Activated T-helper 1 cell treated with anti-CD3 and anti-CD28 coated beads, Interleukin-12 subunit alpha, Interleukin-12 subunit beta, Interleukin-2, Interleukin-4 antibody, amounts not matched to agents 30 ng/mL and 10 ng/mL and 1 ng/mL, durations not matched to agents 14 hours and 24 hours and 36 hours (primary cell): ENCODE data around the gene GALNTL6. TPM values are rescaled to one million over a fixed set of nuclear protein-coding genes. Genes with fewer than 3 reads are reported as not detected.

Experiments used
- DNase-seq: peaks from one replicate; pipeline ENCODE4 v3.0.0; 2021; ENCODE audit warnings: low spot score
- H3K27ac Mint-ChIP-seq: one replicate; pipeline ENCODE4 v1.8.0; 2021; ENCODE audit warnings: mild to moderate bottlenecking, mixed read lengths
- H3K27me3 Mint-ChIP-seq: one replicate; pipeline ENCODE4 v1.8.0; 2022; ENCODE audit warnings: mild to moderate bottlenecking, moderate library complexity, mixed read lengths; ENCODE audit not compliant: insufficient read depth
- H3K36me3 Mint-ChIP-seq: one replicate; pipeline ENCODE4 v1.8.0; 2021; ENCODE audit warnings: low read depth, mixed read lengths
- H3K4me1 Mint-ChIP-seq: one replicate; pipeline ENCODE4 v1.8.0; 2021; ENCODE audit warnings: low read depth, mixed read lengths
- H3K4me3 Mint-ChIP-seq: one replicate; pipeline ENCODE4 v1.8.0; 2021; ENCODE audit warnings: mild to moderate bottlenecking, moderate library complexity, mixed read lengths
- H3K9me3 Mint-ChIP-seq: one replicate; pipeline ENCODE4 v1.8.0; 2021; ENCODE audit warnings: mixed read lengths
- intact Hi-C: fragments of 100-400 bp; cut with micrococcal nuclease; formaldehyde crosslinking; loops from one replicate; pipeline ENCODE4 v1.15.1; 2024
- total RNA-seq: library from RNA; stranded (reverse); gene quantifications from 2 replicates; pipeline ENCODE4 v1.2.3, GENCODE V29; 2022

The GALNTL6 gene
- total RNA-seq = not detected in 2 replicates

GRCh38 chr4:171812665-171813525 is at the start of gene GALNTL6:
TSS of gene GALNTL6 (plus strand) at chr4:171813404.
- Mint-ChIP-seq H3K36me3 (no peaks in the 10 kb centered on the region), H3K4me1 (no peaks in the 10 kb centered on the region), H3K4me3 (no peak within 1 kb of the TSS), H3K27me3 (peaks cover 14% of the 10 kb centered on the region), H3K27ac (no peak within 1 kb of the TSS), H3K9me3 (no peaks in the 10 kb centered on the region)
- no peak for DNase-seq
- intact Hi-C loops = no loop called here

- no peak for DNase-seq
- Mint-ChIP-seq H3K27me3 (no peaks in the 10 kb centered on the region), H3K4me3 (no peak overlapping the region), H3K4me1 (no peaks in the 10 kb centered on the region), H3K9me3 (peaks cover 7% of the 10 kb centered on the region), H3K27ac (no peak overlapping the region), H3K36me3 (no peaks in the 10 kb centered on the region)
- intact Hi-C loops = no loop called here
Observed at GRCh38 chr4:171765514-171765913, 47.7 kb upstream of the GALNTL6 start.

GRCh38 chr4:171774642-171775190 is 38.5 kb upstream of the GALNTL6 start:
- H3K4me3 Mint-ChIP-seq = no peak overlapping the region
- H3K4me1 Mint-ChIP-seq = no peaks in the 10 kb centered on the region
- no peaks in the 10 kb centered on the region for H3K27me3 Mint-ChIP-seq
- no peak overlapping the region for H3K27ac Mint-ChIP-seq
- H3K36me3 Mint-ChIP-seq = no peaks in the 10 kb centered on the region
- DNase-seq = no peak
- no peaks in the 10 kb centered on the region for H3K9me3 Mint-ChIP-seq
- intact Hi-C loops = no loop called here

DNA sequence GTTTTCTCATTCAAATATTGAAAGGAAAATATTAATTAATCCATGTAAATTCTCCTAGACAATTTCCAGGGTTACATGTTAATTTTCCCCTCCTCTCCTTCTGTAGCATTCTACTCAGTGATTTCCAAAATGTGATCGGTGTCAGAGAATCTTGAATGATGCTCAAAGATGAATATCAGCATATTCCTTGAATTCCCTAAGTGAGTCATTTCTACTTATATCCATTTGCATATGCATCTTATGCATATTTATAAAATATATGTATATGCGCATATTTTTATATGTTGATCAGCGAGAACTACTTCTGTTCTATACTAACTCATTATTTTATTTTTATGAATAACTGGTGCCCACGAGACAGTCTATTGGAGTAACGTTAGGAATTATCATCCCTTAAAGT is 33.9 kb upstream of the GALNTL6 start:
- no peaks in the 10 kb centered on the region for H3K36me3 Mint-ChIP-seq
- no peaks in the 10 kb centered on the region for H3K9me3 Mint-ChIP-seq
- DNase-seq = no peak
- H3K4me1 Mint-ChIP-seq = no peaks in the 10 kb centered on the region
- no peaks in the 10 kb centered on the region for H3K27me3 Mint-ChIP-seq
- intact Hi-C loops = no loop called here
- no peak overlapping the region for H3K4me3 Mint-ChIP-seq
- no peak overlapping the region for H3K27ac Mint-ChIP-seq

DNA sequence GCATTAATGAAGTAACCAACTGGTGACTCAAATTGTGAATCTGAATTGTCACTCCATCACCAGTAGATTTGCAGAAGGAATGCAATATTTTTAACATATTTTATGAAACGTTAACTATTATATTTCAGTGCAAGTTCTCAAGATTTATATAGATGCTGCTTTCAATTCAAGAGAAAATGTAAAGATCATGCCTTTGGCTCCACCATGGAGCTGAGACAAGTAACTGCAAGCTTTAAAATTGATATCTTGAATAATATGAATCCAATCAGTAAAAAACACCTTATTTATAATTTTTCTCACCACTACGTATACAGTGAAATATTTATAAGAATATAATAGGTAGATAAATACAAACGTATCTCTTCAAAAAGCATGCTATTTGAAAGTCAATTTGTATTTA is 27.8 kb upstream of the GALNTL6 start:
- no peak overlapping the region for H3K27ac Mint-ChIP-seq
- no peak overlapping the region for H3K4me3 Mint-ChIP-seq
- H3K27me3 Mint-ChIP-seq = no peaks in the 10 kb centered on the region
- no peaks in the 10 kb centered on the region for H3K9me3 Mint-ChIP-seq
- no peaks in the 10 kb centered on the region for H3K36me3 Mint-ChIP-seq
- no peak for DNase-seq
- H3K4me1 Mint-ChIP-seq = no peaks in the 10 kb centered on the region
- intact Hi-C loops = no loop called here

DNA sequence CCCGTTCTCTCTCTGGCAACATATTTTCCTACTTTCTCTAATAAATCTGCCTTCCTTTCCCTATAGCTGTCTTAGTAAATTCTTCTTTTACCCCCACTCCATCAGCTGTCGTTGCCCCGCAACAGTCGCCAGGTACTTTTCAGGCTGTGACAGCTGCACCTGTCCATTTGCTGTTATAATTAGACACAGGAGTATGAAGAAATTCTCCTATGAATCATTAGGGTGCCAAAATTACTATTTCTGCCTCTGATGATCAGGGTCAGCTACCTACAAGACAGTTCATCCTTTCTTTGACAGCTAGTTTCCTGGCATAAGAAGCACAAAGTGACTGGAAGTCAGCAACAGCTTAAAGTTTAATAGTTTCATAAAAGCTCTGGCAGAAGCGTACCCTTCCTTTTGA is 19.5 kb upstream of the GALNTL6 start:
- no peaks in the 10 kb centered on the region for H3K9me3 Mint-ChIP-seq
- H3K27ac Mint-ChIP-seq = no peak overlapping the region
- H3K36me3 Mint-ChIP-seq = no peaks in the 10 kb centered on the region
- DNase-seq = no peak
- intact Hi-C loops = no loop called here
- no peaks in the 10 kb centered on the region for H3K27me3 Mint-ChIP-seq
- H3K4me3 Mint-ChIP-seq = no peak overlapping the region
- no peaks in the 10 kb centered on the region for H3K4me1 Mint-ChIP-seq

- H3K36me3 Mint-ChIP-seq = no peaks in the 10 kb centered on the region
- DNase-seq = no peak
- H3K4me1 Mint-ChIP-seq = no peaks in the 10 kb centered on the region
- no peaks in the 10 kb centered on the region for H3K9me3 Mint-ChIP-seq
- no peaks in the 10 kb centered on the region for H3K27me3 Mint-ChIP-seq
- no peak overlapping the region for H3K27ac Mint-ChIP-seq
- no peak overlapping the region for H3K4me3 Mint-ChIP-seq
- intact Hi-C loops = no loop called here
Observed at GRCh38 chr4:171794528-171794927, 18.7 kb upstream of the GALNTL6 start.

DNA sequence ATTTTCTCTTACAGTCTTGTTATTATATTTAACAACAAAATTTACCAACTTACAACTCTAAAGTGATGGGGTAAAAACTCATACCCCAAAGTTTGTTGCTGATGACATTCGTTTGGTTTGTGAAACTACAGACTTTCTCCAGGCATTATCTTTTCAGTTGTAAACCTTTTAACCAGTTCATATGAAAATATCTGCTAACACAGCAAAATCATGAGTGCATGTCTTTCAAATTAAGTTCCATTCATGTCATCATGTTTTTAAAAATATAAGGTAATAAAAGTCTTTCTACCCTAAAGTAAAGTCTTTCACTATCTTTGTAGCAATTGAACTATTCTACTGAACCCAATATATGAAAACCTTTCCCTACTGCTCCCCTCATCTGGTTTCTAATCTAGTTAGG is 3.4 kb upstream of the GALNTL6 start:
- no peak overlapping the region for H3K4me3 Mint-ChIP-seq
- intact Hi-C loops = no loop called here

DNA sequence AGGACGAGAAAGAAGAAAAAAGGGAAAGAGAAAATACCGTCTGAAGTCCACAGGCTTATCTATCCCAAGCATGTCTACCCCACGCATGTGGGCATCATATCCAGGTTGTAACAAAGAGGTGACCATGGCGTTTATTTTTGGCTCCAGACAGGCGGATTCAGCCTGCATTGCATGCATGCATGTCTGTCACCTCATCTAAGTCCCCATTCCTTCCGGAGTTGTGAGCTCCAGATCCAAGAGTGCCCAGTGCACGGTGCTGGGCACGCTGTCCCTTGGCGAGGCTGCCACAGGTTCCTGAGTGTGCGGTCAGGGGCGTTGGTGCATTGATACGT is 905 bp upstream of the GALNTL6 start:
- Mint-ChIP-seq H3K4me1 (no peaks in the 10 kb centered on the region), H3K36me3 (no peaks in the 10 kb centered on the region), H3K4me3 (no peak overlapping the region), H3K9me3 (no peaks in the 10 kb centered on the region), H3K27me3 (peaks cover 14% of the 10 kb centered on the region), H3K27ac (no peak overlapping the region)
- intact Hi-C loops = no loop called here
- no peak for DNase-seq

More for the DNA sequence above, 3.4 kb upstream of the GALNTL6 start:
- no peak for DNase-seq
- Mint-ChIP-seq H3K27ac (no peak overlapping the region), H3K9me3 (no peaks in the 10 kb centered on the region), H3K4me1 (no peaks in the 10 kb centered on the region), H3K36me3 (no peaks in the 10 kb centered on the region), H3K27me3 (peaks cover 11% of the 10 kb centered on the region)

- peaks cover 14% of the 10 kb centered on the region for H3K27me3 Mint-ChIP-seq
- no peaks in the 10 kb centered on the region for H3K9me3 Mint-ChIP-seq
- no peak overlapping the region for H3K27ac Mint-ChIP-seq
- intact Hi-C loops = no loop called here
- H3K4me3 Mint-ChIP-seq = no peak overlapping the region
- no peaks in the 10 kb centered on the region for H3K36me3 Mint-ChIP-seq
- no peak for DNase-seq
- H3K4me1 Mint-ChIP-seq = no peaks in the 10 kb centered on the region
Observed at GRCh38 chr4:171813526-171814250, 484 bp downstream of the GALNTL6 start.

- Mint-ChIP-seq H3K27ac (no peak overlapping the region), H3K27me3 (peaks cover 14% of the 10 kb centered on the region), H3K9me3 (no peaks in the 10 kb centered on the region), H3K4me1 (no peaks in the 10 kb centered on the region), H3K36me3 (no peaks in the 10 kb centered on the region), H3K4me3 (no peak overlapping the region)
- intact Hi-C loops = no loop called here
- DNase-seq = no peak
Observed at GRCh38 chr4:171814545-171814944, 1.3 kb downstream of the GALNTL6 start.

DNA sequence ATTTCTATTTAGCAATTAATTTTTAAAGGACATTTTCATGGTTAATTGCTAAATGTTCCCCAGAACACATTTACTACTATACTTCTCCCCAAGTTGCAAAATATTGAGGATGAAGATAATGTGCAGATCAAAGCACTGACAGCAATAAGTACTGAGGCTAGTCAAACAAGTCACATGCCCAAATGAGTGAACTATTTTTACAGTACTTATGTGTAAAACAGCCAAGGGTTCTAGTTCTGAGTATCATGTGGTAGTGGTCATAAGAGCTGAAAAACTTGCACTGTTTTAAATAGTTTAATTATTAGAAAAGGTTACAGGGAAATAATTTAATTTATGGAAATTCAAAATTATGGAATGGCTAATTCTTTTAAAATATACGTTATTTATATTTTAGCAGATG is 3.8 kb downstream of the GALNTL6 start:
- intact Hi-C loops = no loop called here
- no peak overlapping the region for H3K27ac Mint-ChIP-seq
- peaks cover 14% of the 10 kb centered on the region for H3K27me3 Mint-ChIP-seq
- no peak overlapping the region for H3K4me3 Mint-ChIP-seq
- no peaks in the 10 kb centered on the region for H3K36me3 Mint-ChIP-seq
- no peaks in the 10 kb centered on the region for H3K9me3 Mint-ChIP-seq
- DNase-seq = no peak
- no peaks in the 10 kb centered on the region for H3K4me1 Mint-ChIP-seq

- H3K9me3 Mint-ChIP-seq = no peaks in the 10 kb centered on the region
- H3K27ac Mint-ChIP-seq = no peak overlapping the region
- DNase-seq = no peak
Observed at GRCh38 chr4:171834640-171835039, 21.4 kb downstream of the GALNTL6 start.

More at GRCh38 chr4:171834640-171835039, 21.4 kb downstream of the GALNTL6 start:
- H3K36me3 Mint-ChIP-seq = no peaks in the 10 kb centered on the region
- no peak overlapping the region for H3K4me3 Mint-ChIP-seq
- H3K27me3 Mint-ChIP-seq = no peaks in the 10 kb centered on the region
- H3K4me1 Mint-ChIP-seq = no peaks in the 10 kb centered on the region
- intact Hi-C loops = no loop called here
